Colon (tissue), 2 donors: Measurements from ENCODE around the gene TPCN2.

Experiments used
- FAIRE-seq: peaks from 2 replicates; lab custom pipeline; 2012; peaks lifted over from hg19 to GRCh38; lab: Jason Lieb, UNC
- donor health status: control.
- donor health status: control.

Gene TPCN2

DNA sequence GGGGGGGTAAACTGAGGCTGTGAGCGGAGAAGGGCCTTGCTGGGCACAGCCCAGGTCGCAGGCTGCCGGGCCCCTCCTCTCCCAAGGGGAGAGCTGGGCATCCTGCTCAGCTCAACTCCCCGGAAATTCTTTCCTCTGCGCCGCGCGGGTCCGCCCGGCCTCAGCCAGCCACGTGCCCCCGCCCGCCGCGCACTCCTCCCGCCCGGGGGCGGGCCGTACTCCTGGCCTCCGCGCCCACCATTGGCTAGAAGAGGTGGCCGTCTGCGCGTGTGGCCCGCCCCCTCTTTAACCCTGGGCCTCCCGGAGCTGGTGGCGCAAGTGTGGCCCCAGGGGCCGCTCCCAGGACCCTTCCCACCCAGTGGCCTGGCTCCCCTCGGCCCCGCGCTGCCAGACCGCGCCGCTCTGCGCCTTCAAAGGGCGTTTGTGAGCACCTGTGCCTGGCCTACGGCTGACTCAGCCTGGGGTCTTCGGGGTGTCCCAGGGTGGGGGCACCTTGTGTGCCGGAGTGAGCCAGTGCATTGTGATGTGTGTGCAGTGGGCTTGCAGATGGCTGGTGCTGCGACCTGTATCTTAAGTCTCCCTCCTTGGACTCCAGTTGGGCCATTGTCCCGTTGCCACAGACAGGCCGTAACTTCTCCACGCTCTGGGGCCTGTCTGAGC, 37.6 kb upstream of the TPCN2 start:
- FAIRE-seq = no peak

DNA sequence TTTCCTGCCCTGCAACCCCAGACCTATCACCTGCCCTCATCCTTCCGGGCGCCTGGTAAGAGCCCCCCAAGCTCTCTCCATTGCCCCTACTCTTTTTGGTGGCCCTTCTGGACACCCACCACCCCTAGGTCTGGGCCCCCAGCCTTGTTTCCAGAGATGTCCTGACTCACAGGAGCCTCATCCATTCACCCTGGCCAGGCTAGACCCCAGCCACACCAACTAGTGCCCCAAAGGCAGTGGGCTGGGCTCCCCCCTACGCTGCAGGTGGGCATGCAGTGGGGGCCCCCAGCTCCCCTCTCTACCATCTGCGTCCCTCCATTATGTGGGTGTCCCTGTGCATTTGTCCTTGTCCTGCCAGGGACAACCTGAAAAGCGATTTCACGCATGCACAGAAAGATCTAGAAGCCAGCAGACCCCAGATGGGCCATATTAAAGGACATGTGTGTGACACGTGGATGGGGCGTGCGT, 37.1 kb upstream of the TPCN2 start:
- FAIRE-seq = no peak

DNA sequence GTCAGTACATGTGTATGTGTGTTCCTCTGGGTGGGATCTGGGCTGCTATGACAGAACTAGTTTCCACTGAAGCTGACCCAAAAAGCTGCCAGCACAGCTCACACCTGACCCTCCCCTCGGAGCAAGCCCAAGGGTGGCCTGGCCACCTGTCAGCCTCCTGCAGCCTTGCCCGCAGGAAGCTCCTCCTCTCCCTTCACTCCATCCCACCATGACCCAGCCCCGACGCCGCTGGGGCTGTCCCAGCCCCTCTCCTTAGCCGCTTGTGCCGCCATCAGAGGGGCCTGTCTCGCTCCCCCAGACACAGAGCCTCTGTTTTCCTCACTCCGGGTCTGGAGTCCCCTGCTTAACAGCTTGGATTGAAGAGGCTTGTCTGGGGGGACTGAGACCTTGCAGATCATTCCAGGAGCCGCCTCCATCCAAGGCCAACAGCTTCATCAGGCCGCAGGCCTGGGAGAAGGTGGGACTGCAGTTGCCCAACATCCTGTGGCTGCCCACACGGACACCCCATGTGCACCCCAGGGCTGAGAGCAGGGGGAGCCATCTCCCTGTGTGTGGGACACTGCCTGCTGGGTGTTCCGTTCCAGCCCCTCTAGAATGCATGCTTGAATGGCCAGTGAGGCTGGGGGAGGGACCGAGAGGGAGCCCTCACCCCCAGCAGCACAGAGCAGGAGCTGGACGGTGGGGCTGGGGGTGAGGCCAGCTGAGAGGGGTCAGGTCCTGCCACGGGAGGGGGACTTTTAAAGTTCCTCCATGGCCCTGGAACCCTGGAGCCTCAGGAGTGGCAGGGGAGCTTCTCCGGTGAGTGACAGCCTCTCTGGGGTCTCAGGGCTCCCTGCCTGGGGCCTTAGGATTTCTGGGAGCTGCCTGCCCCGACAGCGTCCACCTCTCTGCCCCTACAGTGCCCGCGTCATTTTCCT, 36.4 kb upstream of the TPCN2 start:
- no peak for FAIRE-seq

DNA sequence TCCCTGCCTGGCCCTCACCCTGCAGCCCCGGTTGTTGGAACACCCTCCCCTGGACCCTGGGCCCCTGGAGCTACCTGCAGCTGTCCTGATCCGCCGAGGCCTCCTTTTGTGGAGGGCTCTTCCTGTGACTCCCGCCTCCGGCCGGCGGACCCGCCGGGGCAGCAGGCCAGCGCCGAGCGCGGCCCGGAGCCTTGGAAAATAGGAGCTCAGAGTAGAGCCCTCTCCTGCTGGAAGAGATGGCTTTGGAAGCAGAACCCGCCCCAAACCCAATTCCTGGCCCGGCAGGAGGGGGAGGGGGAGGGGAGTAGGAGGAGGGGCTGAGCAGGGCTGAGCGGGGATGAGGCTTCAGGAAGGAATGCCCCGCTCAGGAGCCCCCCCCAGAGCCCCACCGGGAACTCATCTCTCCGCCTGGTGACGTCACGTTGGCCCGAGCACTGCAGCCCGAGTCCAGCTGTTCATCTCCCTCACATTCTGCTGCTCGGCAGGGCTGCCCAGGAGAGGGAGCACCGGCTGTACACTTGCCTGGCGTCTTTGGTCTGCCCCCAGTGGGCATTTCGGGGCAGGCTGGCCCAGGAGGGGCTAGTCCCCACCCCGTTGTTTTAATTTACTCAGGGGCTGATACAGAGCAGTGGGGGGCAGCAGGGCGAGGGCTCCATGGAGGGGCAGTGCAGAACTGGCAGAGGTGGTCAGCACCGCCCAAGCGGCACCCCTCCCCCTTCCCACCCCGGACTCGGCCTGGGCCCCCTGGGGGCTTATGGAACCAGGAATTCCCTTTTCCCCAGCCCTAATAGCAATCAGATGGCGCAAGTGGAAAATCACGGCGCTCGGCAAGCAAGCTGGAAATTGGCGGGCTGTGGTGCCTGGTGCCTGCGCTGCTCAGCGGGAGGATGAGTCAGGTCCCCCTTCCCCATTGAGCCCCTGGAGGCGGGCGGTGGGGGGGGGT, 35.5 kb upstream of the TPCN2 start, which contains the start of gene MRGPRF:
MRGPRF (minus strand) TSS at position 238 of the 943 bp plus-strand sequence. CDS start 3,345 bp downstream, outside the sequence.
- no peak for FAIRE-seq

DNA sequence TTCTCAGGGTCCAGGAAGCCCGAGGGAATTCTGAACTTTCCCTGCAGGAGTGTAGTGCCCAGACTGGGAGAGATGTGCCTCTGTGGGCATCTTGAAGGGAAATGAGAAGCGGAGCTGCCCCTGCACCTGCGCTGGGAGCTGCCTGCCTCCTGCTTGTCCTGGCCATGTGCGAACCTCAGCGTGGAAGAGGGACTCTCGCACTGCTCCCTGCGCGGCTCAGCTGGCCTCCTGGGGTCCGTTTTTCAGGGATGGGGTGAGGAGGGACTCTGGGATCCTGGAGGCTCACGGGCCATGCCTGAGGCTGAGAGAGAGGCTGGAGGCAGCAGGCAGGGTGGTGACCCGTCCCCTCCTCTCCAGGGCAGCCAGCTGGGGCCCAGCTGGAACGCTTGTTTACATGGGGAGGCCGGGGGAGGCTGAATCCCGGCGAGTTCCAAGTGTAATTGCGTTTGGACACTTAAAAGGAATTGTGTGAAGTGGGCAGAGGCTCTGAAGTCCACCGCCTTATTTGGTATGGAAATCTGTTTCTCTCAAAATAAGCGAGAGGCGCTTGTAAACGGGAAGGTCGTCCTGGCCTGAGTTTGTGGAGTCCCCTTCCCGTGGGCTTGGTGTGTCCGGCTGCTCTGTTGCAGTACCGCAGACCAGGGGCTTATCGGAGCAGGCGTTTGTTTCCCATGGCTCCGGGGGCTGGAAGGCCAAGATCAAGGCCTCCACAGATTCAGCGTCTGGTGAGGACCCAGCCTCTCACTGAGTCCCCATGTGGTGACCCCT, 34.5 kb upstream of the TPCN2 start:
- FAIRE-seq = no peak

- no peak for FAIRE-seq
These were observed 33.7 kb upstream of the TPCN2 start for GRCh38 chr11:69014898-69015549.

DNA sequence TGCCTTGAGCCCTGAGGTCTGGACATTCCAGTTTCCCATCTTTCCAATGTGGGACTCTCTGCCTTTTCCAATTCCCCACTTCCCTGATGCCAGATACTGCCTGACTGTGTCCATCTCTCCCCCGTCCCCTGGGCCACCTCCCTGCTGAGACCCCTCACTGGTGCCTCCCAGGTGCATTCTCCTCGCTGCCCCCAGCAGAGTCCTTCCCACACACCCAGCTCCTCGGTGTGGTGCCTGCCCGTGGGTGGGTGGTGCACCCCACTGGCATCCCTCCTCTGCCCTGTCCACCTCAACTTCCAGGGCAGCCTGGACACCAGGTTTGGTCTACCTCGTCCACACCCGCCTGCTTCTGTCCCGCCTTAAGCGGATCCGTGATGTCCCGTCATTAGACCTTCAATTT, 30.8 kb upstream of the TPCN2 start:
- no peak for FAIRE-seq

GRCh38 chr11:69018924-69019323, 29.8 kb upstream of the TPCN2 start:
- FAIRE-seq = no peak

GRCh38 chr11:69022260-69022659, 26.5 kb upstream of the TPCN2 start:
- FAIRE-seq = no peak

- FAIRE-seq = no peak
These were observed 24.2 kb upstream of the TPCN2 start for GRCh38 chr11:69024509-69024908.

- no peak for FAIRE-seq
These were observed 20.9 kb upstream of the TPCN2 start for GRCh38 chr11:69027704-69028372.

GRCh38 chr11:69030301-69030700, 18.4 kb upstream of the TPCN2 start:
- FAIRE-seq = no peak

DNA sequence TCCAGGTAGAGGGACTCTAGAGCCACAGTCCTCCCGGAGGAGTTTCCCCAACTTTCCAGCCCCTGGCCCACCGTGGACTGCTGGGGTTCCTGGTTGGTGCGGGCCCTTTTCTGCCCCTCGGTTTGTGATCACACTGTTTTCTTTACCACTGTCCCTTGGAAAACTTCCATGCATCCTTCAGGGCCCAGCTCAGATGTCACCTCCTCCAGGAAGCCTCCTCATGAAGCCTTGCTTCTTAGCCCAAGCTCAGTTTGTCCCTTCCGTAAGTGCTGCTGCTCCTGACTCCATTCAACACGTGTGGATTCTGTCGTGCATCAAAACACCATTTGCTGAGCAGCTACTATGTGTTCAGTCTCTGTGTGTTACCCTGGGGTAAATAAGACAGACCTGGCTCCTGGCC, 15.9 kb upstream of the TPCN2 start:
- FAIRE-seq = no peak

- no peak for FAIRE-seq
These were observed 15.3 kb upstream of the TPCN2 start for GRCh38 chr11:69033431-69033830.

GRCh38 chr11:69034123-69034867, 14.4 kb upstream of the TPCN2 start:
- no peak for FAIRE-seq

DNA sequence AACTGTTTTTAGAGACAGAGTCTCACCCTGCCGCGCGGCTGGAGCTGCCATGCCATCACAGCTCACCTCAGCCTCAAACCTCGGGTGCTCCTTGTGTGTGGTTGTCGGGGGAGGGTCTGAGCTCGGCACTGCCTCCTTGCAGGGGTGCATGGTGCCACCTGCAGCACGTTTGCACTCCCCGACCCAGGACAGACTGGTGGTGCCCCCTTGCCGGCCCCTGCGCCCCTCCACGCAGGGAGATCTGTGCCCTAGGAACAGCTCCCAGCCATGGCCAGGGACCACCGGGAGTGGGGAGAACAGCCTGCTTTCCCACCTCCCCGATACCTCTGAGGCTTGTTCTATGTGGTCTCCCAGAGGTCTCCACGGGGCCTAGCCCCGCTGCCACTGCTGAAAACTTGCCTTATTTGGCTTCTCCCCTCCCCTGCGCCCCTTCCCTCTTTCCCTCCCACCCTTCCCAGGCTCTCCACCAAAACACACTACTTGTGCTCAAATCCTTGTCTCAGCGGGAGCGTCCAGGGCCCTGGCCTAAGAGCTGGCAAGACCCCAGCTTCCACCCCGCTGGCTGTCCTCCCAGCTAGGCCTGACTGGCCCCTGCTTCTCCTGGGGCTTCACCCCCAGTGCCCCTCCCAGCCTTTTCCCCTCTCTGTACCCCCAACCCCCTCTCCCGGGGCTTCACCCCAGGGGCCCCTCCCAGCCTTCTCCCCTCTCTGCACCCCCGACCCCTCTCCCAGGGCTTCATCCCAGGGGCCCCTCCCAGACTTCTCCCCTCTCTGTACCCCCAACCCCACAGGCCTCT, 13.4 kb upstream of the TPCN2 start:
- FAIRE-seq = no peak

DNA sequence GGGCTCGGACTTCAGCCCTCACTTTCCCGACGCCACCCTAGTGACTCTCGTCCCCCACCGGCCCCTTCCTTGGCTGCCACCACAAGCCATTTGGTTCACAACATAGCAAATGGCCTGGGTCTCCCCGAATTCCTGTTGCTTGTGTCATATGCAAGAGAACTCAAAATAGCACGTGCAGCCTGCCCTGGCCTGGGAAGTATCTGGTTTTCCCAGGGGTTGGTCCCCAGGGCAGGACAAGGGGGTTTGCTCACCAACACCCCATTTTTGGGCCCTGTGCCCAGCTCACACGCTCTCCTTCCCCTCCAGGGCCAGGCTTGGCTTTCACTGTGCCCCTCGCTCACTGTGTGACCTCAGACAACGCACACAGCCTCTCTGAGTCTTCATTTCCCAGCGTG, 12.8 kb upstream of the TPCN2 start:
- no peak for FAIRE-seq

DNA sequence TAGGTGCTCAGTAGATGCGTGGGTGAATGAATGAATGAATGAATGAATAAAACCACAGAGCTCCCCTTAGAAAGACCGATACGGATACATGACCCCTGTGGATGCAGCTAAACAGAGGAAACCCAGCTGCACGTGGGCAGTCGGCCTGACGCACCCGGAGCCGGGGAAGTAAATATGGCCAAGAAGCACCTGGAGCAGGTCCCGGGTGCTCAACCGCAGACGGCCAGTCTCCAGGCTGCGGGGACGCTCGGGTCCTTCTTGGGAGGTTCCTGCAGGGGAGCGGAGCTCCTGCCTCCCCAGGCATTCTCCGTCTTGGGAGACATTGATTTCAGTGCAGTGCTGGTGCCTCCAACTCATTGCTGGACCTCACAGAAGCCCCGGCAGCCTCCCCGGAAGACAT, 11.7 kb upstream of the TPCN2 start:
- no peak for FAIRE-seq

DNA sequence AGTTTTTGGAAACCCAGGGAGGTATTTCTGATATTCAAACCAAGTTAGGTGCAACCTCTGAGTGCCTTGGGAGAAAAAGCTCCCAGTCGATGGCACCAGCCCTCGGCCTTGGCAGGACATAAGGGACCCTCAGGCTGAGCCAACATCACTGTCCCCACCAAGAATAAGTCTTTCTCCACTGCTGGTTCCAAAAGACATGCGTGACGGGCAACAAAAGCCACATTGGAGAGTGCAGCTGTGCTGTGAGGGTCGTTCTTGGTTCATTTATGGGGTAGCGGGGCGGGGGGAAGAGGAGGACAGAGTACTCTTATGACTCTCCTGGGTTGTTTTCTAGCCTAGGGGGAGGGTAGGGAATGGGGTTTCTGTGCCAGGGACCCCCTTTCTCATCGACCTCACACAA, 11.2 kb upstream of the TPCN2 start:
- FAIRE-seq = no peak
